OCI-LY1 (cell line): ENCODE results near the gene ASPRV1.

Source experiments
- H2AFZ ChIP-seq: fragments of 200-600 bp; sonication (generic), shearing (Covaris generic); 2 replicates; pipeline ENCODE4 v1.6.0; 2014; ENCODE audit warnings: antibody characterized with exemption, mild to moderate bottlenecking, low read length
- H3F3A ChIP-seq: fragments of 200-600 bp; sonication (generic), shearing (Covaris generic); 2 replicates; pipeline ENCODE4 v1.6.0; 2014; ENCODE audit warnings: mild to moderate bottlenecking, antibody characterized with exemption, low read length, moderate library complexity; ENCODE audit not compliant: insufficient read depth
- H3K27ac ChIP-seq: fragments of 200-600 bp; sonication (generic); 2 replicates; pipeline ENCODE4 v1.5.1; 2014; ENCODE audit warnings: low read length, mixed run types, mild to moderate bottlenecking, low read depth; ENCODE audit not compliant: poor library complexity, severe bottlenecking
- H3K27me3 ChIP-seq: fragments of 200-600 bp; sonication (generic); 2 replicates; pipeline ENCODE4 v1.6.0; 2014; ENCODE audit warnings: antibody characterized with exemption, mild to moderate bottlenecking, low read length, moderate library complexity; ENCODE audit not compliant: insufficient read depth
- H3K36me3 ChIP-seq: fragments of 200-600 bp; sonication (generic); 2 replicates; pipeline ENCODE4 v1.6.1; 2014; ENCODE audit warnings: mild to moderate bottlenecking, antibody characterized with exemption, low read length, moderate library complexity, mixed read lengths; ENCODE audit not compliant: insufficient read depth
- H3K4me1 ChIP-seq: fragments of 200-600 bp; sonication (generic); 2 replicates; pipeline ENCODE4 v1.5.1; 2014; ENCODE audit warnings: mild to moderate bottlenecking, low read length, moderate library complexity; ENCODE audit not compliant: insufficient read depth, severe bottlenecking
- H3K4me2 ChIP-seq: fragments of 200-600 bp; sonication (generic), shearing (Covaris generic); 2 replicates; pipeline ENCODE4 v1.6.1; 2014; ENCODE audit warnings: low read length
- H3K4me3 ChIP-seq: fragments of 200-600 bp; sonication (generic); 2 replicates; pipeline ENCODE4 v1.5.1; 2014; ENCODE audit warnings: low read length, low read depth, mild to moderate bottlenecking, mixed read lengths; ENCODE audit not compliant: poor library complexity, severe bottlenecking
- H3K79me2 ChIP-seq: fragments of 200-600 bp; shearing (Covaris generic); 2 replicates; pipeline ENCODE4 v1.6.1; 2016; ENCODE audit warnings: mixed run types, low read length, mixed read lengths; ENCODE audit not compliant: insufficient read depth
- H3K9ac ChIP-seq: fragments of 200-600 bp; sonication (generic), shearing (Covaris generic); 2 replicates; pipeline ENCODE4 v1.6.1; 2014; ENCODE audit warnings: mild to moderate bottlenecking, low read length, mixed read lengths
- H3K9me2 ChIP-seq: fragments of 200-600 bp; sonication (generic), shearing (Covaris generic); 2 replicates; pipeline ENCODE4 v1.6.1; 2014; ENCODE audit warnings: low read depth, mild to moderate bottlenecking, low read length, mixed read lengths
- H3K9me3 ChIP-seq: fragments of 200-600 bp; shearing (Covaris generic); 2 replicates; pipeline ENCODE4 v1.6.1; 2014; ENCODE audit warnings: low read length, mixed read lengths
- H4K20me1 ChIP-seq: fragments of 200-600 bp; sonication (generic), shearing (Covaris generic); 2 replicates; pipeline ENCODE4 v1.6.0; 2016; ENCODE audit warnings: mild to moderate bottlenecking, low read length; ENCODE audit not compliant: insufficient read depth
- CTCF ChIP-seq: fragments of 200-600 bp; sonication (generic), shearing (Covaris generic); IDR thresholded peaks from 2 replicates; pipeline ENCODE4 v1.5.1; 2017; ENCODE audit warnings: mild to moderate bottlenecking, antibody characterized with exemption, low read length, moderate library complexity, mixed read lengths
- EZH2 ChIP-seq: fragments of 200-600 bp; sonication (generic), shearing (Covaris generic); IDR thresholded peaks from 2 replicates; pipeline ENCODE4 v1.8.0; 2017; ENCODE audit warnings: borderline replicate concordance, mixed run types, mild to moderate bottlenecking, antibody characterized with exemption, low read length, moderate library complexity, mixed read lengths

Gene ASPRV1

GRCh38 chr2:69997015-69997830 is 35.8 kb upstream of the ASPRV1 start:
- Histone ChIP-seq H3K27me3 (no peaks in the 10 kb centered on the region), H3K4me1 (peaks cover under 1% of the 10 kb centered on the region), H3K4me3 (no peak overlapping the region), H3K79me2 (no peaks in the 10 kb centered on the region), H4K20me1 (no peaks in the 10 kb centered on the region), H3K4me2 (no peak overlapping the region), H3K27ac (no peak overlapping the region), H2AFZ (no peak overlapping the region), H3K9me3 (no peaks in the 10 kb centered on the region), H3K36me3 (0 out of 2 replicates have a peak, but pooled peaks cover 4% of the 10 kb centered on the region), H3F3A (no peaks in the 10 kb centered on the region), H3K9ac (no peak overlapping the region), H3K9me2 (no peaks in the 10 kb centered on the region)
- TF ChIP-seq CTCF: no peak
- TF ChIP-seq EZH2: no peak

GRCh38 chr2:69995511-69995910 is 34.1 kb upstream of the ASPRV1 start:
- Histone ChIP-seq H3K36me3 (0 out of 2 replicates have a peak, but pooled peaks cover 4% of the 10 kb centered on the region), H3K79me2 (no peaks in the 10 kb centered on the region), H3K9ac (no peak overlapping the region), H4K20me1 (no peaks in the 10 kb centered on the region), H3K4me3 (no peak overlapping the region), H3K9me2 (no peaks in the 10 kb centered on the region), H3K9me3 (no peaks in the 10 kb centered on the region), H3K27ac (no peak overlapping the region), H2AFZ (no peak overlapping the region), H3K27me3 (no peaks in the 10 kb centered on the region), H3K4me2 (no peak overlapping the region), H3K4me1 (no peaks in the 10 kb centered on the region), H3F3A (no peaks in the 10 kb centered on the region)
- no peak for TF ChIP-seq CTCF
- no peak for TF ChIP-seq EZH2

GRCh38 chr2:69994166-69994565 is 32.7 kb upstream of the ASPRV1 start:
- TF ChIP-seq CTCF (no peak), EZH2 (no peak)
- no peak overlapping the region for H3K27ac ChIP-seq
- no peaks in the 10 kb centered on the region for H3K27me3 ChIP-seq
- H2AFZ ChIP-seq: no peak overlapping the region
- no peaks in the 10 kb centered on the region for H3K79me2 ChIP-seq
- no peak overlapping the region for H3K9ac ChIP-seq
- no peaks in the 10 kb centered on the region for H3K9me2 ChIP-seq
- H3K4me1 ChIP-seq: no peaks in the 10 kb centered on the region
- 0 out of 2 replicates have a peak, but pooled peaks cover 4% of the 10 kb centered on the region for H3K36me3 ChIP-seq
- H3K4me3 ChIP-seq: no peak overlapping the region
- H3K9me3 ChIP-seq: no peaks in the 10 kb centered on the region
- H3K4me2 ChIP-seq: no peak overlapping the region
- H4K20me1 ChIP-seq: no peaks in the 10 kb centered on the region
- H3F3A ChIP-seq: no peaks in the 10 kb centered on the region
